Nephron (organoid): Measurements from ENCODE around the gene SEMG1.

Source experiments
- H3K27ac Mint-ChIP-seq, 3 experiments: 2 replicates each; pipeline ENCODE4 v1.8.0; 2020; ENCODE audit warnings: mixed read lengths in 3 of 3, mild to moderate bottlenecking in 2 of 3, moderate library complexity in 1 of 3
- H3K27me3 Mint-ChIP-seq: 2 replicates; pipeline ENCODE4 v1.8.0; 2021; ENCODE audit warnings: low read depth, mild to moderate bottlenecking, moderate library complexity, mixed read lengths
- H3K36me3 Mint-ChIP-seq: 2 replicates; pipeline ENCODE4 v1.8.0; 2020; ENCODE audit warnings: low read depth, mixed read lengths
- H3K4me1 Mint-ChIP-seq: 2 replicates; pipeline ENCODE4 v1.8.0; 2020; ENCODE audit warnings: mixed read lengths
- H3K4me3 Mint-ChIP-seq, 3 experiments: 2 replicates each; pipeline ENCODE4 v1.8.0; 2020; ENCODE audit warnings: mild to moderate bottlenecking in 3 of 3, mixed read lengths in 3 of 3, moderate library complexity in 2 of 3
- H3K9me3 Mint-ChIP-seq: 2 replicates; pipeline ENCODE4 v1.8.0; 2020; ENCODE audit warnings: mixed read lengths
- TF ChIP-seq, protein P1 (sequence below), 3 experiments: fragments of 200-600 bp; sonication (generic); IDR thresholded peaks; one replicate each; pipeline ENCODE4 v1.5.0; 2021; ENCODE audit warnings: antibody characterized with exemption in 3 of 3; ENCODE audit not compliant: unreplicated experiment in 3 of 3

SEMG1 gene

GRCh38 chr20:45209924-45210323 lies 3.1 kb downstream of the SEMG1 start:
- Mint-ChIP-seq H3K27me3 (peaks cover 5% of the 10 kb centered on the region), H3K4me1 (no peaks in the 10 kb centered on the region), H3K9me3 (no peaks in the 10 kb centered on the region), H3K4me3 (no peak overlapping the region), H3K36me3 (no peaks in the 10 kb centered on the region), H3K27ac (no peak overlapping the region)
- TF ChIP-seq, protein P1, sequence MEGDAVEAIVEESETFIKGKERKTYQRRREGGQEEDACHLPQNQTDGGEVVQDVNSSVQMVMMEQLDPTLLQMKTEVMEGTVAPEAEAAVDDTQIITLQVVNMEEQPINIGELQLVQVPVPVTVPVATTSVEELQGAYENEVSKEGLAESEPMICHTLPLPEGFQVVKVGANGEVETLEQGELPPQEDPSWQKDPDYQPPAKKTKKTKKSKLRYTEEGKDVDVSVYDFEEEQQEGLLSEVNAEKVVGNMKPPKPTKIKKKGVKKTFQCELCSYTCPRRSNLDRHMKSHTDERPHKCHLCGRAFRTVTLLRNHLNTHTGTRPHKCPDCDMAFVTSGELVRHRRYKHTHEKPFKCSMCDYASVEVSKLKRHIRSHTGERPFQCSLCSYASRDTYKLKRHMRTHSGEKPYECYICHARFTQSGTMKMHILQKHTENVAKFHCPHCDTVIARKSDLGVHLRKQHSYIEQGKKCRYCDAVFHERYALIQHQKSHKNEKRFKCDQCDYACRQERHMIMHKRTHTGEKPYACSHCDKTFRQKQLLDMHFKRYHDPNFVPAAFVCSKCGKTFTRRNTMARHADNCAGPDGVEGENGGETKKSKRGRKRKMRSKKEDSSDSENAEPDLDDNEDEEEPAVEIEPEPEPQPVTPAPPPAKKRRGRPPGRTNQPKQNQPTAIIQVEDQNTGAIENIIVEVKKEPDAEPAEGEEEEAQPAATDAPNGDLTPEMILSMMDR (IDR thresholded peaks at IDR 0.05; ENCODE audit: unreplicated experiment in 3 of 3), result no peak

DNA sequence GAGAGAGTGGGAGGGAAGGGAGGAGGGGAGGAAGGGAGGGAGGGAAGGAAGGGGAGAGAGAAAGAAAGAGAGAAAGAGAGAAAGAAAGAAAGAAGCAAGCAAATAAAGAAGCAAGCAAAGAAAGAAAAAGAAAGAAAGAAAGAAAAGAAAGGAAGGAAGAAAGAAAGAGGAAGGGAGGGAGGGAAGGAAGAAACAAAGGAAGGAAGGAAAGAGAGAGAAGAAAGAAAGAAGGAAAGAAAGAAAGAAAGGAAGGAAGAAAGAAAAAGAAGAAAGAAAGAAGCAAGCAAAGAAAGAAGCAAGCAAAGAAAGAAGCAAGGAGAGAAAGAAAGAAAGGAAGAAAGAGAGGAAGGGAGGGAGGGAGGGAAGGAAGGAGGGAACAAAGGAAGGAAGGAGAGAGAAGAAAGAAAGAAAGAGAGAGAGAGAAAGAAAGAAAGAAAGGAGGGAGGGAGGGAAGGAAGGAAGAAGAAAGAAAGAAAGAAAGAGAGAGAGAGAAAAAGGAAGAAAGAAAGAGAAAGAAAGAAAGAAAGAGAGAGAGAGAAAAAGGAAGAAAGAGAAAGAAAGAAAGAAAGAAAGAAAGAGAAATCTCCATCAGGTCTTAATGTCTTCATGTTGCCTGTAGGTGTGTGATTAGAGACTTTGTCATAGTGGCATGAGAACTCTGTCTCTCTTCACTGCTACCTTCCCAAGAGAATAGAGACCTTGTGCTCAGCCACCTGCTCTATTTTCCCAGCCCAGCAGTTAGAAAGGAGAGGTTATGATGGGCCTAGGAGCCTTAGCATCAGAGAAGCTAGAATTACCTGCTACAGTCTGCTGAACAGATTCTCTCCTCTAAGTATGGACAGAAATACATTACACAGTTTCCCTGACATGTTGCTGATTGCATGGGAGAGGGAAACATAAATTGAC lies 5.0 kb downstream of the SEMG1 start:
- Mint-ChIP-seq H3K9me3 (no peaks in the 10 kb centered on the region), H3K4me3 (no peak overlapping the region), H3K36me3 (no peaks in the 10 kb centered on the region), H3K27me3 (peaks cover 5% of the 10 kb centered on the region), H3K4me1 (no peaks in the 10 kb centered on the region), H3K27ac (no peak overlapping the region)
- TF ChIP-seq, protein P1 (IDR thresholded peaks at IDR 0.05; ENCODE audit: unreplicated experiment in 3 of 3), result no peak

- H3K9me3 Mint-ChIP-seq, result no peaks in the 10 kb centered on the region
- no peak overlapping the region for H3K4me3 Mint-ChIP-seq
- TF ChIP-seq, protein P1 (IDR thresholded peaks at IDR 0.05; ENCODE audit: unreplicated experiment in 3 of 3), result no peak
- no peak overlapping the region for H3K27ac Mint-ChIP-seq
- H3K4me1 Mint-ChIP-seq, result no peaks in the 10 kb centered on the region
- H3K36me3 Mint-ChIP-seq, result no peaks in the 10 kb centered on the region
- H3K27me3 Mint-ChIP-seq, result peaks cover 4% of the 10 kb centered on the region
Observed at GRCh38 chr20:45212836-45213235, 6.0 kb downstream of the SEMG1 start.

GRCh38 chr20:45218124-45218523 lies 11.3 kb downstream of the SEMG1 start:
- Mint-ChIP-seq H3K27me3 (peaks cover 18% of the 10 kb centered on the region), H3K9me3 (no peaks in the 10 kb centered on the region), H3K4me1 (no peaks in the 10 kb centered on the region), H3K27ac (no peak overlapping the region), H3K4me3 (no peak overlapping the region), H3K36me3 (no peaks in the 10 kb centered on the region)
- TF ChIP-seq, protein P1 (IDR thresholded peaks at IDR 0.05; ENCODE audit: unreplicated experiment in 3 of 3), result no peak

GRCh38 chr20:45218636-45219035 lies 11.8 kb downstream of the SEMG1 start:
- Mint-ChIP-seq H3K27ac (no peak overlapping the region), H3K9me3 (no peaks in the 10 kb centered on the region), H3K36me3 (no peaks in the 10 kb centered on the region), H3K4me3 (no peak overlapping the region), H3K4me1 (no peaks in the 10 kb centered on the region), H3K27me3 (peaks cover 18% of the 10 kb centered on the region)
- TF ChIP-seq, protein P1 (IDR thresholded peaks at IDR 0.05; ENCODE audit: unreplicated experiment in 3 of 3), result no peak

DNA sequence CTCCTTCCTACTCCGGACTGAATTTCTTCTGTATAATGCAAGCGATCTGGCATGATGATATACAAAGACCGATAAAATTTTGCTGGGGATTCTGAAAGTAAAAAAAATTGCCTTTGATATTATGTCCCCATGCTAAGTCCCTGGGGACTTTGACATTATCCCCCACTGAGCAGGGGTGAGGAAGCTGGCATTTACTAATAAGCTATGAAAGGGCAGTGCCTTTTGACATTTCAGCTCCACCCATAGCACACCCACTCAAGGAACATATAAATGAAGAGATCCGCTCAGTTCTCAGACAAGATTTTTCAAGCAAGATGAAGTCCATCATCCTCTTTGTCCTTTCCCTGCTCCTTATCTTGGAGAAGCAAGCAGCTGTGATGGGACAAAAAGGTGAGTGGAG lies 14.2 kb downstream of the SEMG1 start, which contains the start of gene SEMG2:
SEMG2 (plus strand) TSS at position 298 of the 400 bp plus-strand sequence; CDS start at position 315, 17 bp downstream.
- Mint-ChIP-seq H3K36me3 (no peaks in the 10 kb centered on the region), H3K9me3 (no peaks in the 10 kb centered on the region), H3K27ac (no peak within 1 kb of the TSS), H3K4me3 (no peak within 1 kb of the TSS), H3K27me3 (peaks cover 27% of the 10 kb centered on the region), H3K4me1 (no peaks in the 10 kb centered on the region)
- TF ChIP-seq, protein P1 (IDR thresholded peaks at IDR 0.05; ENCODE audit: unreplicated experiment in 3 of 3), result no peak
